ENCODE data around the gene NCKAP5.

Gene NCKAP5

GRCh38 chr2:133504566-133505505 lies 63.4 kb downstream of the NCKAP5 start:
- TF ChIP-seq TAF1 (IDR thresholded peaks at IDR 0.05; ENCODE audit: borderline replicate concordance, insufficient read depth, low read length) (no peak), SIN3A (IDR thresholded peaks at IDR 0.05; ENCODE audit: borderline replicate concordance, insufficient read depth, low read length) (no peak), FOXP2 (optimal IDR thresholded peaks at IDR 0.05; ENCODE audit: borderline replicate concordance, extremely low read depth, extremely low read length, insufficient read depth) (no peak), POLR2AphosphoS5 (IDR thresholded peaks at IDR 0.05; ENCODE audit: low read depth, low read length) (no peak)
- TF ChIP-seq, protein P1, sequence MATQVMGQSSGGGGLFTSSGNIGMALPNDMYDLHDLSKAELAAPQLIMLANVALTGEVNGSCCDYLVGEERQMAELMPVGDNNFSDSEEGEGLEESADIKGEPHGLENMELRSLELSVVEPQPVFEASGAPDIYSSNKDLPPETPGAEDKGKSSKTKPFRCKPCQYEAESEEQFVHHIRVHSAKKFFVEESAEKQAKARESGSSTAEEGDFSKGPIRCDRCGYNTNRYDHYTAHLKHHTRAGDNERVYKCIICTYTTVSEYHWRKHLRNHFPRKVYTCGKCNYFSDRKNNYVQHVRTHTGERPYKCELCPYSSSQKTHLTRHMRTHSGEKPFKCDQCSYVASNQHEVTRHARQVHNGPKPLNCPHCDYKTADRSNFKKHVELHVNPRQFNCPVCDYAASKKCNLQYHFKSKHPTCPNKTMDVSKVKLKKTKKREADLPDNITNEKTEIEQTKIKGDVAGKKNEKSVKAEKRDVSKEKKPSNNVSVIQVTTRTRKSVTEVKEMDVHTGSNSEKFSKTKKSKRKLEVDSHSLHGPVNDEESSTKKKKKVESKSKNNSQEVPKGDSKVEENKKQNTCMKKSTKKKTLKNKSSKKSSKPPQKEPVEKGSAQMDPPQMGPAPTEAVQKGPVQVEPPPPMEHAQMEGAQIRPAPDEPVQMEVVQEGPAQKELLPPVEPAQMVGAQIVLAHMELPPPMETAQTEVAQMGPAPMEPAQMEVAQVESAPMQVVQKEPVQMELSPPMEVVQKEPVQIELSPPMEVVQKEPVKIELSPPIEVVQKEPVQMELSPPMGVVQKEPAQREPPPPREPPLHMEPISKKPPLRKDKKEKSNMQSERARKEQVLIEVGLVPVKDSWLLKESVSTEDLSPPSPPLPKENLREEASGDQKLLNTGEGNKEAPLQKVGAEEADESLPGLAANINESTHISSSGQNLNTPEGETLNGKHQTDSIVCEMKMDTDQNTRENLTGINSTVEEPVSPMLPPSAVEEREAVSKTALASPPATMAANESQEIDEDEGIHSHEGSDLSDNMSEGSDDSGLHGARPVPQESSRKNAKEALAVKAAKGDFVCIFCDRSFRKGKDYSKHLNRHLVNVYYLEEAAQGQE (IDR thresholded peaks at IDR 0.05; ENCODE audit: insufficient read depth in 1 of 2, low read depth in 2 of 2, low read length in 2 of 2), result no peak

GRCh38 chr2:133503927-133504326 lies 64.3 kb downstream of the NCKAP5 start:
- no peak for TF ChIP-seq FOXP2 (optimal IDR thresholded peaks at IDR 0.05; ENCODE audit: borderline replicate concordance, extremely low read depth, extremely low read length, insufficient read depth)
- no peak for TF ChIP-seq SIN3A (IDR thresholded peaks at IDR 0.05; ENCODE audit: borderline replicate concordance, insufficient read depth, low read length)
- no peak for TF ChIP-seq TAF1 (IDR thresholded peaks at IDR 0.05; ENCODE audit: borderline replicate concordance, insufficient read depth, low read length)
- no peak for TF ChIP-seq POLR2AphosphoS5 (IDR thresholded peaks at IDR 0.05; ENCODE audit: low read depth, low read length)
- TF ChIP-seq, protein P1 (IDR thresholded peaks at IDR 0.05; ENCODE audit: insufficient read depth in 1 of 2, low read depth in 2 of 2, low read length in 2 of 2), result no peak

GRCh38 chr2:133503323-133503722 lies 64.9 kb downstream of the NCKAP5 start:
- TF ChIP-seq TAF1 (IDR thresholded peaks at IDR 0.05; ENCODE audit: borderline replicate concordance, insufficient read depth, low read length) (no peak), FOXP2 (optimal IDR thresholded peaks at IDR 0.05; ENCODE audit: borderline replicate concordance, extremely low read depth, extremely low read length, insufficient read depth) (no peak), POLR2AphosphoS5 (IDR thresholded peaks at IDR 0.05; ENCODE audit: low read depth, low read length) (no peak), SIN3A (IDR thresholded peaks at IDR 0.05; ENCODE audit: borderline replicate concordance, insufficient read depth, low read length) (no peak)
- TF ChIP-seq, protein P1 (IDR thresholded peaks at IDR 0.05; ENCODE audit: insufficient read depth in 1 of 2, low read depth in 2 of 2, low read length in 2 of 2), result no peak

DNA sequence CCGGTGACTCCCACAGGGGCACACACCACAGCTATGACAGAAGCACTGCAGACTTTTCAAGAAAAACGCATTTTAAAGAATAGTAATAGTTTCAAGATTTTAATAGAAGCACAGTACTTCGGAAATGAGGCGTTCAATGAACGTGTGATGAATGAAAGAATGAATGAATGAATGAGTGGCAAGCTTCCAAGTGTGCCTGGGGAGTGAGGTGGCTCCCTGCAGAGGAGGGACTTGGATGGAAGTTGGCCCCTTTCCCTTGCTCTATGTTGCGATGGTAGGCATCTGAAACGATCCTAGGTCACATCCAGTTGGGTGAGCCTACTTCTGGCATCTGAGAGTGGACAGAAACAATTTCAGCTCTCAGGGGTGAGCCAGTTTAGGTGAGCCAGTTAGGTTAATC lies 65.6 kb downstream of the NCKAP5 start:
- TF ChIP-seq TAF1 (IDR thresholded peaks at IDR 0.05; ENCODE audit: borderline replicate concordance, insufficient read depth, low read length) (no peak), SIN3A (IDR thresholded peaks at IDR 0.05; ENCODE audit: borderline replicate concordance, insufficient read depth, low read length) (no peak), POLR2AphosphoS5 (IDR thresholded peaks at IDR 0.05; ENCODE audit: low read depth, low read length) (no peak), FOXP2 (optimal IDR thresholded peaks at IDR 0.05; ENCODE audit: borderline replicate concordance, extremely low read depth, extremely low read length, insufficient read depth) (no peak)
- TF ChIP-seq, protein P1 (IDR thresholded peaks at IDR 0.05; ENCODE audit: insufficient read depth in 1 of 2, low read depth in 2 of 2, low read length in 2 of 2), result no peak

Data from PFSK-1 (cell line).